Panc1 (cell line): ENCODE results near the gene LGR4. TPM values are rescaled to one million over a fixed set of nuclear protein-coding genes. Genes with fewer than 3 reads are reported as not detected.
A peak's percentile ranks its signal among the peaks of the same experiment; 100 is the strongest.

Experiments used
- ATAC-seq: fragments of 200-7000 bp; cut with Tn5 transposase; 2 replicates; pipeline ENCODE4 v1.9.1; 2020; ENCODE audit warnings: mild to moderate bottlenecking, moderate library complexity
- BruUV-seq: library from RNA; stranded (reverse); fragments of 400-500 nt; replicated peaks from 2 replicates; lab custom pipeline; 2021; lab: Mats Ljungman, UMichigan
- CTCF ChIA-PET: fragments of 300-600 bp; sonication (Branson Sonifier 250); formaldehyde crosslinking; loops from one replicate; lab custom pipeline; 2022; ENCODE audit warnings: antibody characterized with exemption; lab: Charles Lee
- POLR2A ChIA-PET: fragments of 300-600 bp; sonication (Branson Sonifier 250); formaldehyde crosslinking; loops from one replicate; lab custom pipeline; 2022; ENCODE audit warnings: antibody characterized with exemption; lab: Charles Lee
- DNase-seq: peaks from one replicate; pipeline ENCODE4 v3.0.0-alpha.2; 2010; ENCODE audit warnings: low read depth, low spot score
- H3K27ac ChIP-seq: 2 replicates; pipeline ENCODE4 v1.5.1; 2011; ENCODE audit warnings: mild to moderate bottlenecking, low read length, inconsistent platforms
- H3K27me3 ChIP-seq: fragments of 200-500 bp; sonication (Bioruptor generic); 2 replicates; pipeline ENCODE4 v1.6.0; 2014; ENCODE audit warnings: low read length, inconsistent platforms; ENCODE audit not compliant: control insufficient read depth, insufficient read depth
- H3K36me3 ChIP-seq: fragments of 200-500 bp; sonication (Bioruptor generic); 2 replicates; pipeline ENCODE4 v1.5.1; 2014; ENCODE audit warnings: inconsistent platforms, mild to moderate bottlenecking, low read length, moderate library complexity; ENCODE audit not compliant: control insufficient read depth, insufficient read depth
- H3K4me1 ChIP-seq: 2 replicates; pipeline ENCODE4 v1.5.1; 2011; ENCODE audit warnings: inconsistent platforms, mild to moderate bottlenecking, low read length, moderate library complexity; ENCODE audit not compliant: control insufficient read depth, insufficient read depth
- H3K4me3 ChIP-seq, 2 experiments: 2 replicates each; pipeline ENCODE4 v1.5.1; 2011 to 2012; ENCODE audit warnings: low read depth in 2 of 2, low read length in 2 of 2, mild to moderate bottlenecking in 2 of 2, inconsistent platforms in 1 of 2, moderate library complexity in 1 of 2
- H3K9me3 ChIP-seq: fragments of 200-500 bp; sonication (Bioruptor generic); 2 replicates; pipeline ENCODE4 v1.5.1; 2014; ENCODE audit warnings: low read depth, mild to moderate bottlenecking, inconsistent platforms, low read length, moderate library complexity; ENCODE audit not compliant: control insufficient read depth, insufficient read depth
- POLR2AphosphoS5 ChIP-seq: IDR thresholded peaks from 2 replicates; pipeline ENCODE4 v1.6.1; 2012; ENCODE audit warnings: mild to moderate bottlenecking, low read depth, low read length, moderate library complexity
- SIN3A ChIP-seq: IDR thresholded peaks from 2 replicates; pipeline ENCODE4 v1.6.1; 2012; ENCODE audit warnings: low read depth, mild to moderate bottlenecking, low read length, moderate library complexity, borderline replicate concordance; ENCODE audit not compliant: insufficient read depth
- TCF7L2 ChIP-seq: IDR thresholded peaks from 2 replicates; pipeline ENCODE4 v1.6.1; 2011; ENCODE audit warnings: mild to moderate bottlenecking, low read depth, low read length, inconsistent platforms
- in situ Hi-C: cut with HindIII; loops from 2 replicates; pipeline ENCODE4 v1.10.0; 2016; ENCODE audit warnings: low sequenced_read_pairs, low pct_unique_long_range_greater_than_20kb
- intact Hi-C: fragments of 100-400 bp; cut with micrococcal nuclease; formaldehyde crosslinking; loops from one replicate; pipeline ENCODE4 v1.10.0; 2022; ENCODE audit not compliant: unreplicated experiment
- total RNA-seq: library from RNA; stranded (reverse); gene quantifications from one replicate; pipeline ENCODE4 v1.2.1, GENCODE V29; 2021; ENCODE audit not compliant: unreplicated experiment
- TF ChIP-seq, protein P1 (sequence below), 2 experiments: IDR thresholded peaks; 2 replicates each; pipeline ENCODE4 v1.6.1; 2011 to 2012; ENCODE audit warnings: low read depth in 2 of 2, control low read depth in 1 of 2, low read length in 1 of 2, mild to moderate bottlenecking in 1 of 2, moderate library complexity in 1 of 2; ENCODE audit not compliant: insufficient read depth in 1 of 2
- TF ChIP-seq, protein P2 (sequence below): fragments of 450-650 bp; IDR thresholded peaks from 2 replicates; pipeline ENCODE4 v1.5.1; 2017; ENCODE audit warnings: mild to moderate bottlenecking

LGR4 gene
- total RNA-seq, 1 experiment from 2014 or later, result 61.8 TPM

DNA sequence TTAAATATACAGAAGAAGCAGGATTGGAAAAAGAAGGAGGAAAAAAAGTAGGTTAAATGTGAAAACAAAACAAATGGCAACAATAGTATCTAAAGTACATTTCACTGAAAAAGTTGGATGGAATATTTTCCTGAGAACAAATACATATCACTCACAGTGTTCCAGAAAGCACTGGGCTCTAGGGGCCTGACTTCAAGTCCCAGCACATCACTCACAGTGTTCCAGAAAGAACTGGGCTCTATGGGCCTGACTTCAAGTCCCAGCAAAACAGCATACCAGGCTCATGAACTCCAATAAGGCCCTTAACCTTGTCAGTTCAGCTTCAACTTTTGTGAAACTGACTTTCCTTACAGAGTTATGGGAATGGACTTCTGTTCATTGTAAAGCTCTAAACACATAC lies 63.5 kb downstream of the LGR4 start:
- no peak for DNase-seq
- H3K4me3 ChIP-seq, result no peak overlapping the region
- ATAC-seq, result no peak
- H3K36me3 ChIP-seq, result no peaks in the 10 kb centered on the region
- POLR2A ChIA-PET, result no interaction called here
- no TSS peak for BruUV-seq
- H3K4me1 ChIP-seq, result peaks cover 6% of the 10 kb centered on the region
- CTCF ChIA-PET, result no interaction called here
- H3K9me3 ChIP-seq, result no peaks in the 10 kb centered on the region
- H3K27ac ChIP-seq, result no peak overlapping the region
- intact Hi-C loops, result no loop called here
- in situ Hi-C loops, result no loop called here
- H3K27me3 ChIP-seq, result no peaks in the 10 kb centered on the region
- no peak for TF ChIP-seq TCF7L2
- TF ChIP-seq, protein P1, sequence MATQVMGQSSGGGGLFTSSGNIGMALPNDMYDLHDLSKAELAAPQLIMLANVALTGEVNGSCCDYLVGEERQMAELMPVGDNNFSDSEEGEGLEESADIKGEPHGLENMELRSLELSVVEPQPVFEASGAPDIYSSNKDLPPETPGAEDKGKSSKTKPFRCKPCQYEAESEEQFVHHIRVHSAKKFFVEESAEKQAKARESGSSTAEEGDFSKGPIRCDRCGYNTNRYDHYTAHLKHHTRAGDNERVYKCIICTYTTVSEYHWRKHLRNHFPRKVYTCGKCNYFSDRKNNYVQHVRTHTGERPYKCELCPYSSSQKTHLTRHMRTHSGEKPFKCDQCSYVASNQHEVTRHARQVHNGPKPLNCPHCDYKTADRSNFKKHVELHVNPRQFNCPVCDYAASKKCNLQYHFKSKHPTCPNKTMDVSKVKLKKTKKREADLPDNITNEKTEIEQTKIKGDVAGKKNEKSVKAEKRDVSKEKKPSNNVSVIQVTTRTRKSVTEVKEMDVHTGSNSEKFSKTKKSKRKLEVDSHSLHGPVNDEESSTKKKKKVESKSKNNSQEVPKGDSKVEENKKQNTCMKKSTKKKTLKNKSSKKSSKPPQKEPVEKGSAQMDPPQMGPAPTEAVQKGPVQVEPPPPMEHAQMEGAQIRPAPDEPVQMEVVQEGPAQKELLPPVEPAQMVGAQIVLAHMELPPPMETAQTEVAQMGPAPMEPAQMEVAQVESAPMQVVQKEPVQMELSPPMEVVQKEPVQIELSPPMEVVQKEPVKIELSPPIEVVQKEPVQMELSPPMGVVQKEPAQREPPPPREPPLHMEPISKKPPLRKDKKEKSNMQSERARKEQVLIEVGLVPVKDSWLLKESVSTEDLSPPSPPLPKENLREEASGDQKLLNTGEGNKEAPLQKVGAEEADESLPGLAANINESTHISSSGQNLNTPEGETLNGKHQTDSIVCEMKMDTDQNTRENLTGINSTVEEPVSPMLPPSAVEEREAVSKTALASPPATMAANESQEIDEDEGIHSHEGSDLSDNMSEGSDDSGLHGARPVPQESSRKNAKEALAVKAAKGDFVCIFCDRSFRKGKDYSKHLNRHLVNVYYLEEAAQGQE (IDR thresholded peaks at IDR 0.05; ENCODE audit: insufficient read depth in 1 of 2, low read depth in 2 of 2, low read length in 1 of 2), result no peak
- TF ChIP-seq SIN3A, result no peak
- no peak for TF ChIP-seq POLR2AphosphoS5
- TF ChIP-seq, protein P2, sequence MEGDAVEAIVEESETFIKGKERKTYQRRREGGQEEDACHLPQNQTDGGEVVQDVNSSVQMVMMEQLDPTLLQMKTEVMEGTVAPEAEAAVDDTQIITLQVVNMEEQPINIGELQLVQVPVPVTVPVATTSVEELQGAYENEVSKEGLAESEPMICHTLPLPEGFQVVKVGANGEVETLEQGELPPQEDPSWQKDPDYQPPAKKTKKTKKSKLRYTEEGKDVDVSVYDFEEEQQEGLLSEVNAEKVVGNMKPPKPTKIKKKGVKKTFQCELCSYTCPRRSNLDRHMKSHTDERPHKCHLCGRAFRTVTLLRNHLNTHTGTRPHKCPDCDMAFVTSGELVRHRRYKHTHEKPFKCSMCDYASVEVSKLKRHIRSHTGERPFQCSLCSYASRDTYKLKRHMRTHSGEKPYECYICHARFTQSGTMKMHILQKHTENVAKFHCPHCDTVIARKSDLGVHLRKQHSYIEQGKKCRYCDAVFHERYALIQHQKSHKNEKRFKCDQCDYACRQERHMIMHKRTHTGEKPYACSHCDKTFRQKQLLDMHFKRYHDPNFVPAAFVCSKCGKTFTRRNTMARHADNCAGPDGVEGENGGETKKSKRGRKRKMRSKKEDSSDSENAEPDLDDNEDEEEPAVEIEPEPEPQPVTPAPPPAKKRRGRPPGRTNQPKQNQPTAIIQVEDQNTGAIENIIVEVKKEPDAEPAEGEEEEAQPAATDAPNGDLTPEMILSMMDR, result no peak

GRCh38 chr11:27408246-27408800 lies 64.3 kb downstream of the LGR4 start:
- DNase-seq (no peak), ATAC-seq (no peak)
- Histone ChIP-seq H3K4me1 (peaks cover 3% of the 10 kb centered on the region), H3K4me3 (no peak overlapping the region), H3K9me3 (no peaks in the 10 kb centered on the region), H3K27ac (0 out of 2 replicates have a peak overlapping the region, but pooled peaks have one; percentile 24), H3K27me3 (no peaks in the 10 kb centered on the region), H3K36me3 (no peaks in the 10 kb centered on the region)
- intact Hi-C loops, result no loop called here
- CTCF ChIA-PET, result no interaction called here
- no TSS peak for BruUV-seq
- TF ChIP-seq, protein P1 (IDR thresholded peaks at IDR 0.05; ENCODE audit: insufficient read depth in 1 of 2, low read depth in 2 of 2, low read length in 1 of 2), result no peak
- TF ChIP-seq TCF7L2 (no peak), SIN3A (no peak), POLR2AphosphoS5 (no peak)
- TF ChIP-seq, protein P2, result no peak
- in situ Hi-C loops, result no loop called here
- POLR2A ChIA-PET, result no interaction called here
